HCT116 (cell line): ENCODE measurements around the gene CALR. TPM values are rescaled to one million over a fixed set of nuclear protein-coding genes. Genes with fewer than 3 reads are reported as not detected.

ENCODE experiments used
- ATAC-seq: fragments of 200-7000 bp; cut with Tn5 transposase; 2 replicates; pipeline ENCODE4 v1.9.1; 2020; ENCODE audit warnings: mild to moderate bottlenecking, moderate library complexity
- BruUV-seq: library from RNA; stranded (reverse); fragments of 400-500 nt; replicated peaks from 2 replicates; lab custom pipeline; 2021; lab: Mats Ljungman, UMichigan
- CTCF ChIA-PET: fragments of 300-600 bp; sonication (Branson Sonifier 250); formaldehyde crosslinking; loops from one replicate; lab custom pipeline; 2021; ENCODE audit warnings: antibody characterized with exemption; lab: Charles Lee
- POLR2A ChIA-PET: fragments of 300-600, 350-600 bp; sonication (Branson Sonifier 250); formaldehyde crosslinking; loops from one replicate; lab custom pipeline; 2021; ENCODE audit warnings: antibody characterized with exemption; lab: Charles Lee
- RAD21 ChIA-PET, 2 experiments: fragments of 300-600 bp; sonication (Branson Sonifier 250); formaldehyde crosslinking; loops; one replicate each; lab custom pipeline; 2023; ENCODE audit warnings: low total read pairs in 2 of 2; ENCODE audit not compliant: uncharacterized antibody in 2 of 2, unreplicated experiment in 2 of 2, low non-redundant PET in 1 of 2; lab: Charles Lee
- DNase-seq: peaks from one replicate; pipeline ENCODE4 v3.0.0-alpha.2; 2010; ENCODE audit warnings: low read depth, low spot score
- H2AFZ ChIP-seq: fragments of 200-600 bp; shearing (Covaris generic), sonication (generic); 2 replicates; pipeline ENCODE4 v1.6.1; 2017; ENCODE audit warnings: low read depth, mixed run types, mixed read lengths, antibody characterized with exemption, low read length; ENCODE audit not compliant: poor library complexity, severe bottlenecking
- H3K27ac ChIP-seq: 2 replicates; pipeline ENCODE4 v1.5.1; 2012; ENCODE audit warnings: low read depth, low read length
- H3K27me3 ChIP-seq: fragments of 200-600 bp; sonication (generic); 2 replicates; pipeline ENCODE4 v1.6.1; 2016; ENCODE audit warnings: mixed run types, low read length, mixed read lengths; ENCODE audit not compliant: insufficient read depth
- H3K36me3 ChIP-seq, 2 experiments: fragments of 200-500 bp in 1 of 2; fragments of 200-600 bp in 1 of 2; sonication (Bioruptor generic) in 1 of 2; sonication (generic) in 1 of 2; 2 replicates each; pipeline versions ENCODE4 v1.5.1 to v1.6.1; 2014 to 2016; ENCODE audit warnings: low read length in 2 of 2, inconsistent platforms in 1 of 2, mixed read lengths in 1 of 2, mixed run types in 1 of 2; ENCODE audit not compliant: insufficient read depth in 2 of 2, control insufficient read depth in 1 of 2
- H3K4me1 ChIP-seq, 2 experiments: fragments of 200-600 bp in 1 of 2; sonication (generic) in 1 of 2; 2 replicates each; pipeline versions ENCODE4 v1.5.1 to v1.6.1; 2012 to 2017; ENCODE audit warnings: low read length in 2 of 2, inconsistent platforms in 1 of 2, mild to moderate bottlenecking in 1 of 2, mixed read lengths in 1 of 2, mixed run types in 1 of 2, moderate library complexity in 1 of 2; ENCODE audit not compliant: insufficient read depth in 2 of 2, control insufficient read depth in 1 of 2
- H3K4me2 ChIP-seq: fragments of 200-600 bp; sonication (generic); 2 replicates; pipeline ENCODE4 v1.6.1; 2017; ENCODE audit warnings: mixed run types, low read length, mixed read lengths
- H3K4me3 ChIP-seq, 2 experiments: fragments of 200-600 bp in 1 of 2; sonication (generic) in 1 of 2; replicated peaks in 1 of 2; 2 replicates each; pipeline ENCODE4 v1.5.1; 2011 to 2016; ENCODE audit warnings: low read length in 2 of 2, control low read depth in 1 of 2, low read depth in 1 of 2, mild to moderate bottlenecking in 1 of 2, mixed read lengths in 1 of 2, mixed run types in 1 of 2
- H3K79me2 ChIP-seq: fragments of 200-600 bp; sonication (generic); 2 replicates; pipeline ENCODE4 v1.6.1; 2017; ENCODE audit warnings: mild to moderate bottlenecking, mixed run types, low read length, moderate library complexity, mixed read lengths; ENCODE audit not compliant: insufficient read depth
- H3K9ac ChIP-seq: fragments of 200-600 bp; sonication (generic); 2 replicates; pipeline ENCODE4 v1.6.1; 2016; ENCODE audit warnings: low read length, mixed read lengths
- H3K9me2 ChIP-seq: fragments of 200-600 bp; sonication (generic), shearing (Covaris generic); 2 replicates; pipeline ENCODE4 v1.6.1; 2017; ENCODE audit warnings: mixed run types, mild to moderate bottlenecking, moderate library complexity; ENCODE audit not compliant: insufficient read depth
- H3K9me3 ChIP-seq, 2 experiments: fragments of 200-500 bp in 1 of 2; fragments of 200-600 bp in 1 of 2; sonication (Bioruptor generic) in 1 of 2; sonication (generic) in 1 of 2; 2 replicates each; pipeline ENCODE4 v1.6.1; 2014 to 2017; ENCODE audit warnings: low read length in 2 of 2, mixed read lengths in 2 of 2, inconsistent platforms in 1 of 2, low read depth in 1 of 2, mild to moderate bottlenecking in 1 of 2, mixed run types in 1 of 2, moderate library complexity in 1 of 2; ENCODE audit not compliant: control insufficient read depth in 1 of 2, insufficient read depth in 1 of 2
- H4K20me1 ChIP-seq: fragments of 200-600 bp; sonication (generic), shearing (Covaris generic); 2 replicates; pipeline ENCODE4 v1.6.1; 2017; ENCODE audit warnings: mixed run types, mild to moderate bottlenecking, moderate library complexity; ENCODE audit not compliant: insufficient read depth
- EZH2 ChIP-seq: fragments of 200-600 bp; sonication (generic); IDR thresholded peaks from 2 replicates; pipeline ENCODE4 v1.6.1; 2017; ENCODE audit warnings: antibody characterized with exemption, mixed run types
- JUND ChIP-seq: IDR thresholded peaks from 2 replicates; pipeline ENCODE4 v1.6.1; 2012
- POLR2A ChIP-seq: IDR thresholded peaks from 2 replicates; pipeline ENCODE4 v1.7.0; 2011; ENCODE audit warnings: borderline replicate concordance; ENCODE audit not compliant: insufficient read depth, insufficient read length; ENCODE audit errors: extremely low read depth
- SIN3A ChIP-seq: IDR thresholded peaks from 2 replicates; pipeline ENCODE4 v1.6.1; 2012; ENCODE audit warnings: low read depth
- SP1 ChIP-seq: IDR thresholded peaks from 2 replicates; pipeline ENCODE4 v1.6.1; 2012; ENCODE audit warnings: low read depth
- TCF7L2 ChIP-seq: IDR thresholded peaks from 2 replicates; pipeline ENCODE4 v1.7.0; 2011; ENCODE audit warnings: borderline replicate concordance, inconsistent platforms; ENCODE audit not compliant: insufficient read depth, insufficient read length; ENCODE audit errors: extremely low read depth
- YY1 ChIP-seq: IDR thresholded peaks from 2 replicates; pipeline ENCODE4 v1.6.1; 2011; ENCODE audit warnings: low read length, low read depth, moderate library complexity, mild to moderate bottlenecking; ENCODE audit not compliant: insufficient replicate concordance; ENCODE audit errors: extremely low read depth
- ZBTB33 ChIP-seq: IDR thresholded peaks from 2 replicates; pipeline ENCODE4 v1.6.1; 2011; ENCODE audit warnings: mild to moderate bottlenecking, low read length, moderate library complexity; ENCODE audit not compliant: insufficient replicate concordance; ENCODE audit errors: extremely low read depth
- ZNF274 ChIP-seq: fragments of 200-500 bp; sonication (Bioruptor generic); IDR thresholded peaks from 2 replicates; pipeline ENCODE4 v1.6.1; 2014; ENCODE audit warnings: mild to moderate bottlenecking, low read depth, low read length, inconsistent platforms
- intact Hi-C: fragments of 100-400 bp; cut with micrococcal nuclease; formaldehyde crosslinking; loops from 2 replicates; pipeline ENCODE4 v1.10.0; 2022
- total RNA-seq: library from RNA; stranded (reverse); gene quantifications from one replicate; pipeline ENCODE4 v1.2.1, GENCODE V29; 2021; ENCODE audit not compliant: unreplicated experiment
- TF ChIP-seq, protein P1 (sequence below): IDR thresholded peaks from 2 replicates; pipeline ENCODE4 v1.6.1; 2012
- TF ChIP-seq, protein P2 (sequence below), 3 experiments: fragments of 200-600 bp in 1 of 3; sonication (generic) in 1 of 3; IDR thresholded peaks in 2 of 3; conservative IDR thresholded peaks in 1 of 3; 2 replicates each; pipeline ENCODE4 v1.5.1; 2012 to 2017; ENCODE audit warnings: low read depth in 2 of 3, low read length in 2 of 3, antibody characterized with exemption in 1 of 3, borderline replicate concordance in 1 of 3, control low read depth in 1 of 3, mild to moderate bottlenecking in 1 of 3, mixed read lengths in 1 of 3, mixed run types in 1 of 3, moderate library complexity in 1 of 3; ENCODE audit not compliant: insufficient read depth in 1 of 3

Gene CALR
- total RNA-seq, 1 experiment from 2014 or later, result 739 TPM

DNA sequence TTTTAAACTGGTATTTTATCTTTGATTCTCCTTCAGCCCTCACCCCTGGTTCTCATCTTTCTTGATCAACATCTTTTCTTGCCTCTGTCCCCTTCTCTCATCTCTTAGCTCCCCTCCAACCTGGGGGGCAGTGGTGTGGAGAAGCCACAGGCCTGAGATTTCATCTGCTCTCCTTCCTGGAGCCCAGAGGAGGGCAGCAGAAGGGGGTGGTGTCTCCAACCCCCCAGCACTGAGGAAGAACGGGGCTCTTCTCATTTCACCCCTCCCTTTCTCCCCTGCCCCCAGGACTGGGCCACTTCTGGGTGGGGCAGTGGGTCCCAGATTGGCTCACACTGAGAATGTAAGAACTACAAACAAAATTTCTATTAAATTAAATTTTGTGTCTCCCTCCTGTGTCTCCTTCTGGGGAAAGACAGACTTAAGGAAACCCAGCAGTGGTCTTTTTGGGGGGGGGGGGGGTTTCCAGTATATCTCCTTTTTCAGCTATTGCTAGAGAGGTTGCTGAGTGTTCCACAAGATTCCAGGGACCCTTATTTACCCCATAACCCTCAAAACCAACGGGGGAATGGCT is 5.8 kb downstream of the CALR start:
- TF ChIP-seq, protein P1, sequence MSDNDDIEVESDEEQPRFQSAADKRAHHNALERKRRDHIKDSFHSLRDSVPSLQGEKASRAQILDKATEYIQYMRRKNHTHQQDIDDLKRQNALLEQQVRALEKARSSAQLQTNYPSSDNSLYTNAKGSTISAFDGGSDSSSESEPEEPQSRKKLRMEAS, result no peak
- TF ChIP-seq POLR2A (no peak), SIN3A (no peak)
- peaks cover 8 to 38% of the 10 kb centered on the region in 2 experiments; a peak in 3 of 4 replicates for H3K4me1 ChIP-seq
- CTCF ChIA-PET, result interaction anchor here (0.6 kb wide), 1 partner anchor 1187 kb away, joined by 3 read pairs; no protein-coding TSS in a partner anchor
- no peaks in the 10 kb centered on the region for H3K9me2 ChIP-seq
- H3K4me2 ChIP-seq, result no peak overlapping the region
- RAD21 ChIA-PET, result no interaction called here
- no TSS peak for BruUV-seq
- intact Hi-C loops, result no loop called here
- no peaks in the 10 kb centered on the region for H3K9me3 ChIP-seq
- no peak overlapping the region for H2AFZ ChIP-seq
- peaks cover 73% of the 10 kb centered on the region for H3K79me2 ChIP-seq
- no peak overlapping the region for H3K9ac ChIP-seq
- H3K27me3 ChIP-seq, result no peaks in the 10 kb centered on the region
- H3K27ac ChIP-seq, result peak overlapping the region; percentile 76; the same call in 1 of the 2 replicates
- H3K36me3 ChIP-seq, result peaks cover 39 to 60% of the 10 kb centered on the region in 2 experiments
- no peak overlapping the region for H3K4me3 ChIP-seq
- no peaks in the 10 kb centered on the region for H4K20me1 ChIP-seq
- ATAC-seq (no peak), DNase-seq (no peak)
- POLR2A ChIA-PET, result no interaction called here

DNA sequence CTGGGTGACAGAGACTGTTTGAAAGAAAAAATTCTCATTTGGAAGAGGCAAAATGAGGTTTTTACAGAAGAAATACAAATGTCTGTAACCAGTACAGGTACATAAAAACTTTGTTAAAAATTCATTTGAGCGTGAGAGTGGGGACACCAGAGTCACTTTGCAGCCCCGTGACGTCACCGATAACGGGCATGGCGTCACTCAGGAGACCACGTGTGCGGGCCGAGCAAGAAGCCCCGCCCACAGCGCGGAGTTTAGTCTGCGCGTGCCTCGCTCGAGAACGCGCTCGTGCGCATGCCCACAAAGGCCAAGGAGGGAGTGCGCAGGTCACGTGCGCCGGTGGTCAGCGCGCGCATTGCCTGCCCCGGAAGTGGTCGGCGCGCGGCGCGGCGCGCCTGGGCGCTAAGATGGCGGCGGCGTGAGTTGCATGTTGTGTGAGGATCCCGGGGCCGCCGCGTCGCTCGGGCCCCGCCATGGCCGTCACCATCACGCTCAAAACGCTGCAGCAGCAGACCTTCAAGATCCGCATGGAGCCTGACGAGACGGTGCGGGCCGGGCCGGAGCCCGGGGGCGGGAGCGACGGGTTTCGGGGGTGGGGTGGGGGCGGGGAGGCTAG is 7.2 kb downstream of the CALR start, which contains the start of gene RAD23A:
Gene RAD23A (plus strand): TSS at position 384 of the 613 bp plus-strand sequence. CDS start 87 bp downstream, at position 471.
- H3K79me2 ChIP-seq, result peaks cover 69% of the 10 kb centered on the region
- TF ChIP-seq SP1 (peak; percentile 66), EZH2 (no peak), SIN3A (peak; percentile 87), POLR2A (peak; percentile 41), ZNF274 (no peak), ZBTB33 (peak; percentile 72), YY1 (peak; percentile 96), JUND (peak; percentile 56; the same call in 1 of the 2 replicates), TCF7L2 (peak; percentile 27)
- TF ChIP-seq, protein P1, result peak; percentile 98
- TF ChIP-seq, protein P2, sequence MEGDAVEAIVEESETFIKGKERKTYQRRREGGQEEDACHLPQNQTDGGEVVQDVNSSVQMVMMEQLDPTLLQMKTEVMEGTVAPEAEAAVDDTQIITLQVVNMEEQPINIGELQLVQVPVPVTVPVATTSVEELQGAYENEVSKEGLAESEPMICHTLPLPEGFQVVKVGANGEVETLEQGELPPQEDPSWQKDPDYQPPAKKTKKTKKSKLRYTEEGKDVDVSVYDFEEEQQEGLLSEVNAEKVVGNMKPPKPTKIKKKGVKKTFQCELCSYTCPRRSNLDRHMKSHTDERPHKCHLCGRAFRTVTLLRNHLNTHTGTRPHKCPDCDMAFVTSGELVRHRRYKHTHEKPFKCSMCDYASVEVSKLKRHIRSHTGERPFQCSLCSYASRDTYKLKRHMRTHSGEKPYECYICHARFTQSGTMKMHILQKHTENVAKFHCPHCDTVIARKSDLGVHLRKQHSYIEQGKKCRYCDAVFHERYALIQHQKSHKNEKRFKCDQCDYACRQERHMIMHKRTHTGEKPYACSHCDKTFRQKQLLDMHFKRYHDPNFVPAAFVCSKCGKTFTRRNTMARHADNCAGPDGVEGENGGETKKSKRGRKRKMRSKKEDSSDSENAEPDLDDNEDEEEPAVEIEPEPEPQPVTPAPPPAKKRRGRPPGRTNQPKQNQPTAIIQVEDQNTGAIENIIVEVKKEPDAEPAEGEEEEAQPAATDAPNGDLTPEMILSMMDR (IDR thresholded peaks at IDR 0.05 in 2 of 3, conservative IDR thresholded peaks at IDR 0.05 in 1 of 3; ENCODE audit: borderline replicate concordance in 1 of 3, insufficient read depth in 1 of 3, low read depth in 2 of 3, low read length in 2 of 3), result no peak

More for the DNA sequence above, 7.2 kb downstream of the CALR start, which contains the start of gene RAD23A:
- no peaks in the 10 kb centered on the region for H3K9me2 ChIP-seq
- no peaks in the 10 kb centered on the region for H3K9me3 ChIP-seq
- POLR2A ChIA-PET, result interaction anchor here (1.0 to 1.2 kb wide), 2 partner anchors 8 to 10 kb away, joined by 4 to 8 read pairs; no protein-coding TSS in a partner anchor
- H4K20me1 ChIP-seq, result no peaks in the 10 kb centered on the region
- peak within 1 kb of the TSS; percentile 76 for H3K27ac ChIP-seq
- no peaks in the 10 kb centered on the region for H3K27me3 ChIP-seq
- intact Hi-C loops, result no loop called here
- BruUV-seq, result no TSS peak
- DNase-seq (peak; percentile 96), ATAC-seq (peak; percentile 85)
- peak within 1 kb of the TSS; percentile 80 to 98 for H3K4me3 ChIP-seq
- peak within 1 kb of the TSS; percentile 91 for H3K4me2 ChIP-seq
- H3K36me3 ChIP-seq, result peaks cover 38 to 56% of the 10 kb centered on the region in 2 experiments
- no peak within 1 kb of the TSS for H2AFZ ChIP-seq
- H3K4me1 ChIP-seq, result peaks cover 3 to 24% of the 10 kb centered on the region in 2 experiments; a peak in 3 of 4 replicates
- peak within 1 kb of the TSS; percentile 93 for H3K9ac ChIP-seq
- RAD21 ChIA-PET, result no interaction called here
- CTCF ChIA-PET, result no interaction called here
